ENCODE measurements around the gene CSF2RB. TPM values are rescaled to one million over a fixed set of nuclear protein-coding genes. Genes with fewer than 3 reads are reported as not detected.

CSF2RB gene
- total RNA-seq, 1 donor from 2014 or later, result not detected

GRCh38 chr22:36961626-36962025, 48.2 kb downstream of the CSF2RB start:
- TF ChIP-seq CTCF (IDR thresholded peaks at IDR 0.05) (no peak), EZH2 (IDR thresholded peaks at IDR 0.05) (no peak), EZH2phosphoT487 (IDR thresholded peaks at IDR 0.05) (no peak)
- Histone ChIP-seq H2AFZ (replicated peaks) (no peak overlapping the region), H3K27me3 (no peaks in the 10 kb centered on the region), H3K27ac (no peak overlapping the region), H3K9me3 (ENCODE audit: low read depth) (no peaks in the 10 kb centered on the region), H3K4me1 (no peaks in the 10 kb centered on the region), H4K20me1 (ENCODE audit: low read depth) (no peaks in the 10 kb centered on the region), H3K79me2 (ENCODE audit: low read depth) (no peaks in the 10 kb centered on the region), H3K36me3 (no peaks in the 10 kb centered on the region), H3K4me2 (no peak overlapping the region), H3F3A (ENCODE audit: low read depth) (peaks cover 3% of the 10 kb centered on the region), H3K4me3 (no peak overlapping the region), H3K9ac (no peak overlapping the region)
- Mint-ChIP-seq H3K9me3 (peaks cover 7% of the 10 kb centered on the region), H3K27me3 (ENCODE audit: insufficient read depth, low read depth) (peaks cover 8% of the 10 kb centered on the region), H3K36me3 (no peaks in the 10 kb centered on the region), H3K4me3 (no peak overlapping the region), H3K4me1 (no peaks in the 10 kb centered on the region), H3K27ac (no peak overlapping the region)
- no peak for DNase-seq (ENCODE audit: low spot score)

GRCh38 chr22:36963302-36963701, 49.9 kb downstream of the CSF2RB start:
- H2AFZ ChIP-seq (replicated peaks), result peak overlapping the region; percentile 75
- H3F3A ChIP-seq (ENCODE audit: low read depth), result peaks cover 3% of the 10 kb centered on the region
- no peak for TF ChIP-seq EZH2 (IDR thresholded peaks at IDR 0.05)
- TF ChIP-seq EZH2phosphoT487 (IDR thresholded peaks at IDR 0.05), result no peak
- no peak for TF ChIP-seq CTCF (IDR thresholded peaks at IDR 0.05)
- no peak overlapping the region for H3K27ac ChIP-seq
- DNase-seq (ENCODE audit: low spot score), result no peak
- H3K9me3 Mint-ChIP-seq, result no peaks in the 10 kb centered on the region
- no peaks in the 10 kb centered on the region for H3K36me3 ChIP-seq
- no peaks in the 10 kb centered on the region for H3K4me1 ChIP-seq
- H3K27ac Mint-ChIP-seq, result no peak overlapping the region
- H3K4me3 ChIP-seq, result no peak overlapping the region
- no peaks in the 10 kb centered on the region for H3K27me3 ChIP-seq
- no peaks in the 10 kb centered on the region for H3K9me3 ChIP-seq (ENCODE audit: low read depth)
- H3K27me3 Mint-ChIP-seq (ENCODE audit: insufficient read depth, low read depth), result peaks cover 5% of the 10 kb centered on the region
- H3K4me2 ChIP-seq, result no peak overlapping the region
- no peaks in the 10 kb centered on the region for H3K4me1 Mint-ChIP-seq
- no peaks in the 10 kb centered on the region for H4K20me1 ChIP-seq (ENCODE audit: low read depth)
- no peak overlapping the region for H3K9ac ChIP-seq
- no peak overlapping the region for H3K4me3 Mint-ChIP-seq
- H3K79me2 ChIP-seq (ENCODE audit: low read depth), result no peaks in the 10 kb centered on the region
- H3K36me3 Mint-ChIP-seq, result no peaks in the 10 kb centered on the region

- Histone ChIP-seq H3K27me3 (no peaks in the 10 kb centered on the region), H3K4me3 (no peak overlapping the region), H3K9ac (no peak overlapping the region), H3K27ac (no peak overlapping the region), H3K79me2 (ENCODE audit: low read depth) (no peaks in the 10 kb centered on the region), H3F3A (ENCODE audit: low read depth) (peaks cover 3% of the 10 kb centered on the region), H3K4me1 (no peaks in the 10 kb centered on the region), H3K9me3 (ENCODE audit: low read depth) (no peaks in the 10 kb centered on the region), H3K4me2 (no peak overlapping the region), H3K36me3 (no peaks in the 10 kb centered on the region), H4K20me1 (ENCODE audit: low read depth) (no peaks in the 10 kb centered on the region), H2AFZ (replicated peaks) (no peak overlapping the region)
- peaks cover 2% of the 10 kb centered on the region for H3K27me3 Mint-ChIP-seq (ENCODE audit: insufficient read depth, low read depth)
- no peak overlapping the region for H3K4me3 Mint-ChIP-seq
- no peaks in the 10 kb centered on the region for H3K4me1 Mint-ChIP-seq
- no peak overlapping the region for H3K27ac Mint-ChIP-seq
- DNase-seq (ENCODE audit: low spot score), result no peak
- no peaks in the 10 kb centered on the region for H3K9me3 Mint-ChIP-seq
- no peaks in the 10 kb centered on the region for H3K36me3 Mint-ChIP-seq
- TF ChIP-seq EZH2phosphoT487 (IDR thresholded peaks at IDR 0.05) (no peak), CTCF (IDR thresholded peaks at IDR 0.05) (no peak), EZH2 (IDR thresholded peaks at IDR 0.05) (no peak)
These were observed 50.7 kb downstream of the CSF2RB start for GRCh38 chr22:36964106-36964505.
